HG02623 (cell line): Measurements from ENCODE around the gene CCDC185.
"Not testable (repeated sequence)": the region's sequence is repeated elsewhere in the genome, so short reads cannot be mapped to it uniquely, and the experiment has no call there.

Source experiments
- ATAC-seq: cut with Tn5 transposase; IDR thresholded peaks from one replicate; pipeline ENCODE4 v1.9.1; 2021; ENCODE audit warnings: moderate library complexity; ENCODE audit not compliant: unreplicated experiment

CCDC185 gene

GRCh38 chr1:223394242-223394641, 1.0 kb downstream of the CCDC185 start:
- no peak for ATAC-seq

- ATAC-seq, result no peak
These were observed 1.5 kb downstream of the CCDC185 start for GRCh38 chr1:223394706-223395105.

- ATAC-seq, result not testable (repeated sequence)
These were observed 6.2 kb downstream of the CCDC185 start for GRCh38 chr1:223399393-223399792.

GRCh38 chr1:223401873-223402789, 8.9 kb downstream of the CCDC185 start:
- no peak for ATAC-seq

GRCh38 chr1:223402790-223403142, 9.6 kb downstream of the CCDC185 start:
- ATAC-seq, result no peak

GRCh38 chr1:223403184-223403815, 10.1 kb downstream of the CCDC185 start:
- no peak for ATAC-seq

- ATAC-seq, result no peak
These were observed 12.3 kb downstream of the CCDC185 start for GRCh38 chr1:223405507-223405906.

- no peak for ATAC-seq
These were observed 16.8 kb downstream of the CCDC185 start for GRCh38 chr1:223410036-223410435.

- ATAC-seq, result no peak
These were observed 18.1 kb downstream of the CCDC185 start for GRCh38 chr1:223411309-223411708.

- ATAC-seq, result no peak
These were observed 18.5 kb downstream of the CCDC185 start for GRCh38 chr1:223411710-223412109.

- no peak for ATAC-seq
These were observed 20.0 kb downstream of the CCDC185 start for GRCh38 chr1:223413216-223413615.

- ATAC-seq, result no peak
These were observed 24.2 kb downstream of the CCDC185 start for GRCh38 chr1:223417444-223417843.

GRCh38 chr1:223417903-223418663, 24.9 kb downstream of the CCDC185 start:
- ATAC-seq, result no peak

GRCh38 chr1:223419115-223419514, 25.9 kb downstream of the CCDC185 start:
- ATAC-seq, result no peak

- no peak for ATAC-seq
These were observed 26.3 kb downstream of the CCDC185 start for GRCh38 chr1:223419561-223419960.

- ATAC-seq, result no peak
These were observed 27.8 kb downstream of the CCDC185 start for GRCh38 chr1:223421025-223421424.

- ATAC-seq, result no peak
These were observed 28.5 kb downstream of the CCDC185 start for GRCh38 chr1:223421676-223422075.

GRCh38 chr1:223422911-223423310, 29.7 kb downstream of the CCDC185 start:
- ATAC-seq, result no peak

- ATAC-seq, result no peak
These were observed 30.5 kb downstream of the CCDC185 start for GRCh38 chr1:223423641-223424233.

GRCh38 chr1:223425550-223425949, 32.3 kb downstream of the CCDC185 start:
- ATAC-seq, result no peak

- no peak for ATAC-seq
These were observed 33.7 kb downstream of the CCDC185 start for GRCh38 chr1:223426936-223427335.
